Stimulated activated CD4-positive, alpha-beta T cell treated with anti-CD3 and anti-CD28 coated beads, Interleukin-12 subunit alpha, Interleukin-12 subunit beta, amount 100 ng/mL, for 48 hours (primary cell): ENCODE data around the gene PLEKHA3.
"Not testable (repeated sequence)": the region's sequence is repeated elsewhere in the genome, so short reads cannot be mapped to it uniquely, and the experiment has no call there.

Source experiments
- DNase-seq, 3 donors: peaks; one replicate each; pipeline ENCODE4 v3.0.0-alpha.2; 2020; ENCODE audit warnings: low read depth in 2 of 3, low spot score in 1 of 3

Gene PLEKHA3

DNA sequence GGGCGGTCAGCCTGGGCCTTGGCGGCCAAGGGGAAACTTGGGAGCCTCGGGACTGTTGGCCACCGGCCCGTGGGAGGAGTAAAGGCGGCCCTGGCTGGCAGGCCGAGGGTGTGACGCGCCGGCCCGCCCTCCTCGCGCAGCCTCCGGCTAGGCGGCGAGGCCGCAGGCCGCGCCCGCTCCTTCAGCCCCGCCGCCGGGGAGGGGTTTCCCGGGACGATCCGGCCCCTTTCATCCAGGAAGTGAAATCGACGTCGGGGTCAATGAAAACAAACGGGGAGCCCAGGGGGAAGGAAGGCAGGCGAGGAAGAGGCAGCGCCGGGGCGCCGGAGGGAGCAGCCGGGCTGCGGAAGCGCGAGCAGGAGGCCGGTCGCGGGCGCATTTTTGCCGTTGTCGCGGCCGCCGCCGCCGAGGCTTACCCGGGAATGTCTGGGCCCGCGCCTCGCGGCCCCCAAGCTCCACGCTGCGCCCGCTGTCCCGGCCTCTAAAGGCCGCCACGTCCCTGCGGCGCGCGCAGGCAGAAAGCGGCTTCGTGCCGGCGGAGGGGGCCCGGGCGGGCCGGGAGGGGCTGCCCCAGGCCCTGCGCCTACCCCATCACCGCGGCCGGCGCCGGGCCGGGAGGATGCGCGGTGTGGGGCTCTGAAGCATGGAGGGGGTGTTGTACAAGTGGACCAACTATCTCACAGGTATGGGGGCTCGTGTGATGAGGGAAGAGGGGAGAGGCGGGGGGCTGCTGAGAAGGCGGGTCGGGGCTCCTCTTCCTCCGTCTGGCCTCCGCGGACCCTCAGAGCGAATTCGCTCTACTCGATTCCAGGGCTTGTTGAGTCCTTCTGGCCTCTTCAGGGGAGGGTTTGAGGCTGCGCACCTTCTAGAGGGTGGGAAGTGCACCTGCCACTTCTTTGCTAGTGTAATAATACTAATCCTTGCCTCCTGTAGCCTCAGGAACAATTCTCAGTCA lies at the start of gene PLEKHA3:
Gene PLEKHA3 (plus strand): TSS at position 231 of the 955 bp plus-strand sequence. CDS start 413 bp downstream, at position 644.
- DNase-seq: peak; percentile 45 to 71 (median 49)

- DNase-seq: no peak
Measured at GRCh38 chr2:178436662-178437061, 43.6 kb upstream of the PLEKHA3 start.

DNA sequence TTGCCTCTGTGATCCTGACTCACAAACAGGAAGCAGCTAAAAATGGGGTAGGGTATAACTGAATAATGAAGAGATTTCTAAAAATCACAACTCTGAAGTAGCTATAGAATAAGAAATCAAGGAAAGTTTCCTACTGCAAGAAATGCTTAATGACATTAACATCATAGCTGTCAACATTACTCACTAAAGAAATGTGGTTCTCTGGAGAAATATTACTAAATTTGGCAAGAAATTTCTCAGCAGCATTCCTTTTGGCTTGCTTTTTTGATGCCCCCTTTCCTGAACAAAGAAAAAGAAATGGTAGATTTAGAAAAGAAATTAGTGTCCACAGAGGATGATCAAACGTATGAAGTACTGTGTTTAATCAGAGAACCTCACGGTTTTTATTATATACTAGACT lies 38.8 kb upstream of the PLEKHA3 start:
- DNase-seq: no peak

DNA sequence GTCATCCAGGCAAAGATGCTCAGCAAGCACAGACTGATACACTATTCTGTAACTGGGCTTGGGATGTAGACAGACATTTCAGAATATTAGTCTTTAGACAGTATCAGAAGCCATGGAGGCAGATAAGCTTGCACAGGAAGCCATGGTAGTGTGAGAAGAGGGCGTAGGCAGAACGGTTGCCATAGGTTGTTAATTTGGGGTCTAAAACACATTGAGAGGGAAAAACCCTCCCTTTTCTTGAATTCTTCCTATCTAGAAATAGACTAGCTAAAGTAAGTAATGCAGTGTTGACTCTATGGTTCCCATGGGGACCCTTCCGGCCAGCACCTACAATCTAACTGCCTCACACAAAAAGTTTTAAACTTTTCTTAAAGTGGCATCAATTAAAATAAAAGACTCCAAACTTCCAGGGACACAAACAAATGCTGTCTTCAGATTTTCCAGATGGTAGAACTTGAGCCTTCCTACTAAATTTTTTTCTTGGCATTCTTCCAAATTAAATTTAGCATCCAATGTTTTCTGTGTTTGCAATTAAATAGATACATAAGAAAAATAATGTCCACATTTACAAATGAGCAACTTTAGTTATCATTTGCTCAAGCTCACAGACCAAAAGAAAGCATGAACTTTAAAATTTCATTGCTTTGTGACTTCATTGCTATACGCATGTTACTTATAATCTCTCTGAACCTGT lies 31.1 kb upstream of the PLEKHA3 start:
- DNase-seq: no peak

- DNase-seq: no peak
Measured at GRCh38 chr2:178449700-178450523, 30.3 kb upstream of the PLEKHA3 start.

DNA sequence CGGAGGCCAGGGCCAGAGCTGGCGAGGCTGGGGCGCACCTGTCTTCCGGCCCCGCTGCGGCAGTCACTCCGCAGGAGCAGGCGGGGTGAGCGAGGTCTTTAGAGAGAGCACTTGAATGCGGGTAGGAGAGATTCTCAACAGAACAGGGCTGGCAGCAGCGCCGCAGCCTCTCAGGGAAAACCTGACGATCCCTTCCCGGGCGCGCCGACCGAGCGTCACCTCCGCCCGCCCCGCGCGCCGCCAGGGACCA lies 29.8 kb upstream of the PLEKHA3 start:
- DNase-seq: peak in 2 of 3 donors; percentile 61 to 73

DNA sequence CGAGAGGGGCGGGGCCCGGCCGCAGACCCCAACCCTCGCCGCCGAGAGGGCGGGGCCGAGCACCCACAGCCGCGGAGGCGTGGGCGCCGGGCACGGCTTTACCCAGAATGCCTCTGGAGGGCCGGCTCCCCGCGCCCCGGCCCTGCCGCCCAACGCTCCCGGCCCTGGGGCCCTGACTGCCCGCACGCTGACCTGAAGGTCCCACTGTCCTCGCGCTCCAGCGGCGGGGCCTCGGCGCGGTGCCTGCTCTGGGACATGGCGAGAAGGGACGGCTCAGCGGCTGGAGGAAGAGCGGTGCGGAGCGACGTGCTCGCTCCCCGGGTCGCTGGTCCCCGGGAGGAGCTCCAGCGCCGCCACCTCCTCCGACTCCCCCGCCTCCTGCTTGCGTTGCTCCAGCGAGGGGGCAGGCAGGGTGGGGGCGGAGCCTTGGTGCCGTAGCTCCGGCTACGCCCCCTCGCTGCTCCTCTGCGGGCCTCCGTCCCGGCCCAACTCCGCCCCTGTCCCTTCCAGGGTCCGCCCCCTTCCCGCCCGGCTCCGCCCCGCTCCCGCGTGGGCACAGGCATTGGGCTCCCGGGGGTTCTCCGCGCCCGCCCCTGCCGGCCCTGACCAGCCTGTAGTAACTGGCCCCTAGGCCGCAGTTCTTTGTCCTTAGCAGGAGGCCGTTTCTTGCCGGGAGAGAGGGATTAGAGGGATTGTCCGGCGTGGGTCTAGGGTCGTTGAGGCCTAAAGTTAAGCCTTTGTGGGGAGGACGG lies 29.3 kb upstream of the PLEKHA3 start, which contains the start of the genes PJVK and PRKRA:
Gene PJVK (plus strand): TSS at position 605 of the 752 bp plus-strand sequence. CDS start 2,032 bp downstream, outside the sequence.
Gene PRKRA (minus strand): TSS at position 402 of the 752 bp plus-strand sequence. CDS start 145 bp downstream, at position 257.
- peak; percentile 93 to 95 (median 94) for DNase-seq

- DNase-seq: no peak
Measured at GRCh38 chr2:178452334-178452733, 27.9 kb upstream of the PLEKHA3 start.

- no peak for DNase-seq
Measured at GRCh38 chr2:178452870-178453269, 27.4 kb upstream of the PLEKHA3 start.

- no peak for DNase-seq
Measured at GRCh38 chr2:178455947-178456346, 24.3 kb upstream of the PLEKHA3 start.

GRCh38 chr2:178457390-178457886 lies 22.8 kb upstream of the PLEKHA3 start:
- DNase-seq: no peak

- no peak for DNase-seq
Measured at GRCh38 chr2:178469219-178469849, 10.9 kb upstream of the PLEKHA3 start.

DNA sequence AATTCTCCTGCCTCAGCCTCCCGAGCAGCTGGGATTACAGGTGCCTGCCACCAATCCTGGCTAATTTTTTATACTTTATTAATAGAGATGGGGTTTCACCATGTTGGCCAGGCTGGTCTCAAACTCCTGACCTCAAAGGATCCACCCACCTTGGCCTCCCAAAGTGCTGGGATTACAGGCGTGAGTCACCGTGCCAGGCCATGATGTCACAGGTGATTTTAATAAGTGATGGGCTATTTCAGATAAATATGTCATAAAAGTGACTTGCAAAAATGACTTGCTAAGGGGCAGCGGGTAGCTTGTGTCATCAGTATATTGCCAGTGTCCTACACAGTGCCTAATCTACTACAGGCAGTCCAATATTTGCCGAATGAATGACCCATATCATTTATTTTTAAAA lies 8.9 kb upstream of the PLEKHA3 start:
- DNase-seq: not testable (repeated sequence)

- DNase-seq: no peak
Measured at GRCh38 chr2:178473373-178473772, 6.9 kb upstream of the PLEKHA3 start.

GRCh38 chr2:178473931-178474330 lies 6.3 kb upstream of the PLEKHA3 start:
- no peak for DNase-seq

- DNase-seq: no peak
Measured at GRCh38 chr2:178474560-178474959, 5.7 kb upstream of the PLEKHA3 start.

DNA sequence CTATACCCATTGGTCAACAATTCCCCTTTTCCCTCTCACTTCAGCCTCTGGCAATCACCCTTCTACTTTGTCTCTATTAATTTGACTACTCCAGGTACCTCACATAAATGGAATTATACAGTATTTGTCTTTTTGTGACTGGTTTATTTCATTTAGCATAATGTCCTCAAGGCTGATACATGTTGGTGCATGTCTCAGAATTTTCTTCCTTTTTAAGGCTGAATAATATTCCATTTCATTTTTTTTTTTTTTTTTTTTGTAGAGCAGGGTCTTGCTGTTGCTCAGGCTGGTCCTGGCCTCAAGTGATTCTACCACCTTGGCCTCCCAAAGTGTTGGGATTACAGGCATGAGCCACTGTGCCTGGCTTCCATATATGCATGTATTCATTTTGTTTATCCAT lies 3.8 kb upstream of the PLEKHA3 start:
- DNase-seq: no peak

DNA sequence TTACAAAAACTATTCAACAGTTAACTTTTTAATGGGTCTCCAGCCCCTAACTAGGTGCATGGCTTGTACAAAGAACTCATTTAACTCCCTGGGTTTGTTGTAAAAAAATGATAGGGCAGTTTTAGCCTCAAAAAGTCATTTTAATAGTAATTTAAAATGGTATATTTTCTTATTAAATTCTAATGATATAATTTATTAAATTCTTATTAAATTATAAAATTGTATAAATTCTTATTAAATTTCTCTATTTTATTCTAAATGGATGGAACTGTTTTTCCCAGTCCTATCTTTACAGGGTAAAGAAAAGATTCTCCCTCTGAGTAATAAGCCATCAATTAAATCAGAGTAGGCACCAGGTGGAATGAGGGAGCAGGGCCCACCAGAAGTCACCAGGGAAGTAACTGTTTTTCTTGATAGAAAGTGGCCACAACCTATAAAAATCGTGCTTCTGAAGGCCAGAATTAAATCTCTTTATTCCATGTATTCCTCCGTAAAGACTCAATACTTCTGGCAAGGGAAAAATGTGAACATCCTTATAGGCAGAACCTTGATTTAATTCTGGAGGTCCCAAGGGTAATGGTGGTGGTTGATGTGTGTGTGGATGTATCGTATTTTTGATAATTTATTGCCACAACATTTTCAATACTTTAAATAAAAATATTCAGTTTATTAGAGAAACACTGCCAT lies 2.7 kb upstream of the PLEKHA3 start:
- no peak for DNase-seq

- peak in 1 of 3 donors; percentile 8 for DNase-seq
Measured at GRCh38 chr2:178478130-178478438, 2.2 kb upstream of the PLEKHA3 start.
